ENCODE data around the gene LIPJ.

GRCh38 chr10:88553116-88553752 lies 33.3 kb upstream of the LIPJ start:
- TF ChIP-seq RAD21 (IDR thresholded peaks at IDR 0.05; ENCODE audit: low read depth) (peak; percentile 95), NFIC (IDR thresholded peaks at IDR 0.05) (no peak), REST (IDR thresholded peaks at IDR 0.05; ENCODE audit: low read depth) (no peak), EP300 (IDR thresholded peaks at IDR 0.05; ENCODE audit: borderline replicate concordance) (no peak), TAF1 (IDR thresholded peaks at IDR 0.05; ENCODE audit: low read depth) (no peak), EGR1 (IDR thresholded peaks at IDR 0.05) (no peak), CEBPB (IDR thresholded peaks at IDR 0.05) (no peak), YY1 (IDR thresholded peaks at IDR 0.05; ENCODE audit: low read depth) (no peak), TCF12 (IDR thresholded peaks at IDR 0.05; ENCODE audit: low read depth) (no peak)

All from Ishikawa (cell line).